Activated T-cell treated with anti-CD3 and anti-CD28 coated beads, Interleukin-2, amount 50 U/mL, for 72 hours (primary cell): ENCODE results near the gene KLHL10. TPM values are rescaled to one million over a fixed set of nuclear protein-coding genes. Genes with fewer than 3 reads are reported as not detected.
"Not testable (repeated sequence)": the region's sequence is repeated elsewhere in the genome, so short reads cannot be mapped to it uniquely, and the experiment has no call there.

Experiments
- ATAC-seq, 2 donors: fragments of 150-1000 bp; cut with Tn5 transposase; replicated peaks in 1 of 2; 2 replicates each; pipeline ENCODE4 v1.10.0; 2021; ENCODE audit warnings: moderate library complexity in 2 of 2, mild to moderate bottlenecking in 1 of 2
- DNase-seq, 2 donors: peaks; one replicate each; pipeline ENCODE4 v3.0.0; 2021 to 2022; ENCODE audit warnings: mixed read lengths in 1 of 2
- H3K27ac Mint-ChIP-seq: one replicate; pipeline ENCODE4 v1.8.0; 2022; ENCODE audit warnings: mild to moderate bottlenecking, moderate library complexity, mixed read lengths
- H3K27me3 Mint-ChIP-seq: one replicate; pipeline ENCODE4 v1.8.0; 2022; ENCODE audit warnings: low read depth, mixed read lengths
- H3K36me3 Mint-ChIP-seq, 2 donors: one replicate each; pipeline ENCODE4 v1.8.0; 2022; ENCODE audit warnings: mixed read lengths in 2 of 2, mild to moderate bottlenecking in 1 of 2; ENCODE audit not compliant: insufficient read depth in 2 of 2
- H3K4me1 Mint-ChIP-seq: one replicate; pipeline ENCODE4 v1.8.0; 2022; ENCODE audit warnings: low read depth, mixed read lengths
- H3K4me3 Mint-ChIP-seq, 2 donors: one replicate each; pipeline ENCODE4 v1.8.0; 2022; ENCODE audit warnings: mild to moderate bottlenecking in 2 of 2, mixed read lengths in 2 of 2, moderate library complexity in 2 of 2
- H3K9me3 Mint-ChIP-seq, 2 donors: one replicate each; pipeline ENCODE4 v1.8.0; 2022; ENCODE audit warnings: mixed read lengths in 2 of 2
- total RNA-seq, 2 donors: library from RNA; stranded (reverse); gene quantifications; one replicate each; pipeline ENCODE4 v1.2.3, GENCODE V29; 2022

KLHL10 gene
- total RNA-seq, 2 donors from 2014 or later, result 0.36 TPM; not detected in 1

DNA sequence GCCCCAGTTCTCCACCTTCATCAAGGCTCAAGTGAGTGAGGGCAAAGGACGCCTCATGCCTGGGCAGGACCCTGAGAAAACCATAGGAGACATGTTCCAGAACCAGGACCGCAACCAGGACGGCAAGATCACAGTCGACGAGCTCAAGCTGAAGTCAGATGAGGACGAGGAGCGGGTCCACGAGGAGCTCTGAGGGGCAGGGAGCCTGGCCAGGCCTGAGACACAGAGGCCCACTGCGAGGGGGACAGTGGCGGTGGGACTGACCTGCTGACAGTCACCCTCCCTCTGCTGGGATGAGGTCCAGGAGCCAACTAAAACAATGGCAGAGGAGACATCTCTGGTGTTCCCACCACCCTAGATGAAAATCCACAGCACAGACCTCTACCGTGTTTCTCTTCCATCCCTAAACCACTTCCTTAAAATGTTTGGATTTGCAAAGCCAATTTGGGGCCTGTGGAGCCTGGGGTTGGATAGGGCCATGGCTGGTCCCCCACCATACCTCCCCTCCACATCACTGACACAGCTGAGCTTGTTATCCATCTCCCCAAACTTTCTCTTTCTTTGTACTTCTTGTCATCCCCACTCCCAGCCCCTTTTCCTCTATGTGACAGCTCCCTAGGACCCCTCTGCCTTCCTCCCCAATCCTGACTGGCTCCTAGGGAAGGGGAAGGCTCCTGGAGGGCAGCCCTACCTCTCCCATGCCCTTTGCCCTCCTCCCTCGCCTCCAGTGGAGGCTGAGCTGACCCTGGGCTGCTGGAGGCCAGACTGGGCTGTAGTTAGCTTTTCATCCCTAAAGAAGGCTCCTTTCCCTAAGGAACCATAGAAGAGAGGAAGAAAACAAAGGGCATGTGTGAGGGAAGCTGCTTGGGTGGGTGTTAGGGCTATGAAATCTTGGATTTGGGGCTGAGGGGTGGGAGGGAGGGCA, 15.1 kb upstream of the KLHL10 start:
- DNase-seq (no peak), ATAC-seq (no peak)
- Mint-ChIP-seq H3K9me3 (no peaks in the 10 kb centered on the region), H3K36me3 (no peaks in the 10 kb centered on the region), H3K27ac (no peak overlapping the region), H3K4me1 (no peaks in the 10 kb centered on the region), H3K27me3 (no peaks in the 10 kb centered on the region), H3K4me3 (no peak overlapping the region)

DNA sequence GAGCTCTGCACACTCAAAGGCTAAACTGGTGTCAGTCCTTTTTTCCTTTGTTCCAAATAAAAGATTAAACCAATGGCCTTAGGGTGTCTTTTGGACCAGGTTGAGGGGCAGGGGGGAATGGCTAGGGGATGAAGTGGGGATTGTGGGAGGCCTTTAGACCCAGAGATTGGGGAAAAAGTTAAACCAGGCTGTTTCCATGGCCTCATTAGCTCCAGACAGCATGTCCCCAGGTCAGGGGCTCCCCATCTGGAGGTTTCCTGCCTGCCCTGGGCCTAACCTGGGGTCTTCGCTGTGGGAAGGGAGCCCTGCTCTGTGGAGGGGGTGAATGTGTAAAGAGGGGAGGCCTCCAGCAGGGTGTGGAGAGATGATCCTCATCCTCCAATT, 14.5 kb upstream of the KLHL10 start:
- DNase-seq (no peak), ATAC-seq (no peak)
- no peaks in the 10 kb centered on the region for H3K9me3 Mint-ChIP-seq
- H3K4me3 Mint-ChIP-seq, result no peak overlapping the region
- H3K27ac Mint-ChIP-seq, result no peak overlapping the region
- H3K36me3 Mint-ChIP-seq, result no peaks in the 10 kb centered on the region
- H3K4me1 Mint-ChIP-seq, result no peaks in the 10 kb centered on the region
- no peaks in the 10 kb centered on the region for H3K27me3 Mint-ChIP-seq

DNA sequence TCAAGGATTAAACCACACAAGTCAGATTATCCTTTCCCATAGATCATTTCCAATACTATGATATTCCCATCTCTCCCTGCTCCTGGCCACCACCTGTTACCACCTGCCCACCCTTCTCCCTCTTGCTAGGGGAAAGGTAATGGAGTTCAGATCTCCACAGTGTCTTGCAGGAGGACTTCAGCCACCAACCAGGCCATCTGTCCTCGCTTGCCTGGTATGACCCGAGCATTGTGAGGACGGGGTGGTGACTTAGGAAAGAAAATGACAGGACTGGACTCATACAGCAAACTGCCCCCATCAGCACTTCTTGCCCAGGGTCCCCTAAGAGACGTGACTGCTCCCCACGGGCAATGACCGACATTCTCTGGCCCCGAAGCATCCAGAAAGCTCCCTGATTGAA, 14.0 kb upstream of the KLHL10 start:
- no peak overlapping the region for H3K27ac Mint-ChIP-seq
- no peaks in the 10 kb centered on the region for H3K9me3 Mint-ChIP-seq
- no peak for ATAC-seq
- no peak for DNase-seq
- H3K36me3 Mint-ChIP-seq, result peaks cover 0 to under 1% of the 10 kb centered on the region in 2 donors
- no peak overlapping the region for H3K4me3 Mint-ChIP-seq
- no peaks in the 10 kb centered on the region for H3K4me1 Mint-ChIP-seq
- H3K27me3 Mint-ChIP-seq, result no peaks in the 10 kb centered on the region

DNA sequence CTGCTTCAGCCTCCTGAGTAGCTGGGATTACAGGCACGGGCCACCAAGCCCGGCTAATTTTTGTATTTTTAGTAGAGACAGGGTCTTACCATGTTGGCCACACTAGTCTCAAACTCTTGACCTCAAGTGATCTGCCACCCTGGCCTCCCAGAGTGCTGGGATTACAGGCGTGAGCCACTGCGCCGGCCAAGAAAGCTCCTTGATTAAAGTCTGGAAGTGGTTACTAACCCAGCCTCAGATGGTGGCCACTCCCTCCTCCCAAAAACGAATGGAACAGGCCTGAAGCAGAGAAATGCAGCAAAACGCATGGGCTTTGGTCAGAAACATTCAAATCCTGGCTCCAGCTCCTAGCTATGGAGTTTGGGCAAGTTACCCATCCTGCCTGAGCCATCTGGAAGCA, 13.5 kb upstream of the KLHL10 start:
- DNase-seq (no peak), ATAC-seq (no peak)
- no peaks in the 10 kb centered on the region for H3K9me3 Mint-ChIP-seq
- H3K27me3 Mint-ChIP-seq, result no peaks in the 10 kb centered on the region
- H3K36me3 Mint-ChIP-seq, result peaks cover 0 to 2% of the 10 kb centered on the region in 2 donors
- no peak overlapping the region for H3K4me3 Mint-ChIP-seq
- no peak overlapping the region for H3K27ac Mint-ChIP-seq
- H3K4me1 Mint-ChIP-seq, result no peaks in the 10 kb centered on the region

DNA sequence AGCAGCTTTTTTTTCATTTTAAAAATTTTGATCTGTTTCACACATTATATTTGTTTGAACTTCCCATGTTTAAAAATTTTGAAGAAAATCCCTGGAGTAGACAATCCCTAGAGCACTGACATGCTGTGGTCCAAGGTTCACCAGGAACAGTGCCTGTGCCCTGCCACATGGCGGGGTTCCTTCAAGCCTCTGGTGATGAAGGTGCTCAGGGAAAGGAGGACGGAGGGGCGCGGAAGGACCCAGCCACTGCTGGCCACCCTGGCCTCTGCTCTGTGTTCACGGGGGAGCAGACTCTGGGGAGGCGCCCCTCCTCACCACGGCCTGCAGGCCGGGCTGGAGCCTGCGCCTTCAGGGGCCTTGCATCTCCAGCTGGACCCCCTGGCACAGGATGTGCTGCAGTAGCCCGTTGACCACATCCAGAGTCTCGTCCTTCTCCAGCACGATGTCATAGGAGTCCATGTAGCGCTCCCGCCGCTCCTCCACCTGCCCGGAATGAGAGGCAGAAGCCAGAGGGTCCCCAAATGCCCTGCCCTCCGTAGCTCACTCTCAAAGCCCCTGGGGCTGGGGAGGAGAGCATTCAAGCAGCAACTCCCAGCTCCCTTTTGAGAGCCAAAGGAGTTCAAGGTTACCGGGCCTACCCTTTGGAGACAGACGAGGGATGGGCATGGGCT, 12.3 kb upstream of the KLHL10 start:
- Mint-ChIP-seq H3K4me3 (no peak overlapping the region), H3K27me3 (no peaks in the 10 kb centered on the region), H3K27ac (no peak overlapping the region), H3K9me3 (no peaks in the 10 kb centered on the region), H3K4me1 (no peaks in the 10 kb centered on the region), H3K36me3 (peaks cover 1 to 4% of the 10 kb centered on the region in 2 donors)
- ATAC-seq (no peak), DNase-seq (no peak)

DNA sequence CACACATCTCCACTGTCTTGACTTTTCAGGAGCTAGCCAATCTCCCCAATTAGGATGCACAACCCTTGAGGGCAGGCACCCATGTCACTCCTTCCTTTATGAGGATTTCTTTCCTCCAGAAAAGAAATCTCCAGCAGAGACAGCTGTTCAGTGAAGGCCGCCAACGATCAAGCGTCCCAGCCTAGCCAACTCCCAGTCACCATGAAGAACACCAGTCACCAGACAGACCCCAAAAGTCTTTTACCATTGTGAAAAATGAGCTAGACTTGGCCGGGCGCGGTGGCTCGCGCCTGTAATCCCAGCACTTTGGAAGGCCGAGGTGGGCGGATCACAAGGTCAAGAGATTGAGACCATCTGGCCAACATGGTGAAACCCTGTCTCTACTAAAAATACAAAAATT, 7.7 kb upstream of the KLHL10 start:
- H3K27ac Mint-ChIP-seq, ATAC-seq, H3K36me3 Mint-ChIP-seq, H3K27me3 Mint-ChIP-seq, H3K9me3 Mint-ChIP-seq, H3K4me1 Mint-ChIP-seq, DNase-seq, H3K4me3 Mint-ChIP-seq: not testable (repeated sequence)

DNA sequence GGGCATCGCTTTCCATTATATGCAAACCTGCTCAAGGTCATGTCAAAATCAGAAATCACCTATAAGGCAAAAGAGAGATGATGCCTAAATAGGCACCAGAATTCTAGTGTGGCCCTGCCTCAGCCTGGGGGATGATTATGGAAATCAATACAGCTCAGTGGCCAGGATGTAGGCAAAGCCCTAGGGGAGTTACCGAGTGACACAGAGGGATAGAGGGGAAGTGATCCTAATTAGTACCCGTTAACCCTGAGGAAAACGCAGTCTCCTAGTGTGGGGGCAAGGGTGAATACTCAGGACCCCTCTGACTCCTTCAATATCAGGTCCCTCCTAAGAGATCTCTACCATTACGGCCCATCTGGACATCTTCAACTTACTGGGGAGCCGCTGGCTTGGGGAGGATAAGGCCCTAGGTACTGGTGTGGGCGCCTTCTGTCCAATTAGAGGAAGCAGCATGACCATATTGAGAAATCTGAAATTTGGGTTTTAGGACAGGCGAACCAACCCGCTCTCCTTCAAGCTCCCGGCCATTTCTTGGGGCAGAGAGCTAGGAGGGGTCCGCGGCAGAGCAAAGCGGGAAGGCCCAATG, 2.3 kb upstream of the KLHL10 start:
- peak overlapping the region; percentile 81 to 86 for H3K4me3 Mint-ChIP-seq
- no peak for DNase-seq
- H3K36me3 Mint-ChIP-seq, result peaks cover 0 to 1% of the 10 kb centered on the region in 2 donors
- H3K27me3 Mint-ChIP-seq, result peaks cover 10% of the 10 kb centered on the region
- peaks cover 18% of the 10 kb centered on the region for H3K4me1 Mint-ChIP-seq
- no peak overlapping the region for H3K27ac Mint-ChIP-seq
- no peak for ATAC-seq
- H3K9me3 Mint-ChIP-seq, result no peaks in the 10 kb centered on the region

DNA sequence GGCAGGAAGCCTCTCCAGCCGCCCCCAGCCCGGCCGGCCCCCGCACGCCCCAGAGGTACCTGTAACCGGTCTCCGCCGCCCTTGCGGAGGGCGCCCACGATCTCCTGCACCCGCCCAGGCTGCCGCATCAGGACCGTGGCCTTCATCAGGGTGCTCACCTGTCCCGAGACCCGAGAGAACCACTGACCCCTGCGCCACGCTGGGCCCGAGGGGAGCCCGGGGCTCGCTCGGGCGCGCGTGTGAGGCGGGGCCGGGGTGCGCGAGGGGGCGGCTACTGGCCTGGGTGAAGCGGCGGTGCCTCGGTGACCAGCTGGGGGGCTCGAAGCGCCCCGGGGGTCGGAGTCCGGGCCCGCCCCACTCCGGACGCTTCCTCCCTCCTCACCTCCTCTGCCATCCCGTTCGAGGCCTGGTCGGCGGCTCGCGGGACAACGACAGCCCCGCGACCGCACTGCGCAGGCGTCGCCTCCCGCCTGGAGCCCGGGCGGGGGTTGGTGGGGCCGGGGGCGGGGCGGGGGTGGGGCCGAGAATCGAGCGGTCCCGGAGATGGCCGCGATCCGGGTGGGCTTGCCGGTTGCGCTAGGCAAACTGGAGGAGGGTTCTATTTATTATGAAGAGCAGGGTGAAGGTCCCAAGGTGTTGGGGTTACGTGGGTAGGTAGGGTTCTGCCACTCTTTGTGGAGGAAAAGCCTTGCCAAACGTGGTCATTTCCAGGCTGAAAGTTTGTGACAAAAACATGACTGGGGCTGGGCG, 1.6 kb upstream of the KLHL10 start, which contains the start of gene NT5C3B:
TSS of gene NT5C3B (minus strand) at position 433 of the 750 bp plus-strand sequence. CDS start at position 394, 39 bp downstream.
- Mint-ChIP-seq H3K4me1 (peaks cover 18% of the 10 kb centered on the region), H3K27ac (no peak within 1 kb of the TSS), H3K9me3 (no peaks in the 10 kb centered on the region), H3K27me3 (peaks cover 10% of the 10 kb centered on the region), H3K36me3 (peaks cover 0 to 1% of the 10 kb centered on the region in 2 donors), H3K4me3 (peak within 1 kb of the TSS; percentile 81 to 86)
- ATAC-seq (peak; percentile 88 to 93), DNase-seq (peak; percentile 68 to 69)

DNA sequence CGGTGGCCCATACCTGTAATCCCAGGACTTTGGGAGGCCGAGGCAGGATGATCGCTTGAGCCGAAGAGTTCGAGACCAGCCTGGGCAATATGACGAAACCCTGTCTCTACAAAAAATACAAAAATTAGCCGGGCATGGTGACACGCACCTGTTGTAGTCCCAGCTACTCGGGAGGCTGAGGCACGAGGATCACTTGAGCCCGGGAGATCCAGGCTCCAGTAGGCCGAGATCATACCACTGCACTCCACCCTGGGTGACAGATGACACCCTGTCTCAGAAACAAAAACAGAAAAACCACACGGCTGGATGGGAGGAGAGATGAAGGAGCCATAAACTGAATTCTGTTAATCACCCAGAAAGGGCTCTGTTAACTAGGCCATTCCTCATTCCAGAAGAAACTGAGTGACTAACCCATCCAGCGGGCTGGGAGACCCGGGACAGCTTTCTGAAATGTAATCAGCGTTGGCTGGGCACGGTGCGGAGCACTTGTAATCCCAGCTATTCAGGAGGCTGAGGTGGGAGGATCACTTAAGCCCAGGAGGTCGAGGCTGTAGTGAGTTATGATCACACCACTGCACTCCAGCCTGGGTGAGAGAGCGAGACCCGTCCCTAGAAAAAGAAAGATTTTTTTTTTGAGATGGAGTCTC, 952 bp upstream of the KLHL10 start:
- no peaks in the 10 kb centered on the region for H3K9me3 Mint-ChIP-seq
- ATAC-seq (no peak), DNase-seq (no peak)
- H3K4me1 Mint-ChIP-seq, result peaks cover 18% of the 10 kb centered on the region
- peaks cover 0 to 1% of the 10 kb centered on the region in 2 donors for H3K36me3 Mint-ChIP-seq
- H3K27me3 Mint-ChIP-seq, result peaks cover 10% of the 10 kb centered on the region
- no peak overlapping the region for H3K27ac Mint-ChIP-seq
- peak overlapping the region; percentile 81 to 86 for H3K4me3 Mint-ChIP-seq

DNA sequence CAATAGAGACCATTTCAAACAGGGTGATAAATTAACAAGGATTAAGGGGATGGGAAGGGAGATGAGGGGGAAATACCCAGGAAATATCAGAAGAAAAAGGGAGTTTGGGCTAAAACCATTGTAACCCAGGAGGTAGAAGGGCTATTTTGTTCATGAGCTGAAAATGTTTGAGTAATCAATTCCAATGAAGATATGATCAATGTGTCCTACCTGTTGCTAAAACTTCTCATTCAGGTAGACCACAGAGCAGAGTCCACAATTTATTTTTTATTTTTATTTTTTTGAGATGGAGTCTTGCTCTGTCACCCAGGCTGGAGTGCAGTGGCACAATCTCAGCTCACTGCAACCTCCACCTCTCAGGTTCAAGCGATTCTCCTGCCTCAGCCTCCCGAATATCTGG, 1.8 kb downstream of the KLHL10 start:
- H3K4me3 Mint-ChIP-seq, H3K9me3 Mint-ChIP-seq, DNase-seq, H3K36me3 Mint-ChIP-seq, H3K27ac Mint-ChIP-seq, ATAC-seq: not testable (repeated sequence)
- Mint-ChIP-seq H3K27me3 (peaks cover 10% of the 10 kb centered on the region), H3K4me1 (peaks cover 17% of the 10 kb centered on the region)

DNA sequence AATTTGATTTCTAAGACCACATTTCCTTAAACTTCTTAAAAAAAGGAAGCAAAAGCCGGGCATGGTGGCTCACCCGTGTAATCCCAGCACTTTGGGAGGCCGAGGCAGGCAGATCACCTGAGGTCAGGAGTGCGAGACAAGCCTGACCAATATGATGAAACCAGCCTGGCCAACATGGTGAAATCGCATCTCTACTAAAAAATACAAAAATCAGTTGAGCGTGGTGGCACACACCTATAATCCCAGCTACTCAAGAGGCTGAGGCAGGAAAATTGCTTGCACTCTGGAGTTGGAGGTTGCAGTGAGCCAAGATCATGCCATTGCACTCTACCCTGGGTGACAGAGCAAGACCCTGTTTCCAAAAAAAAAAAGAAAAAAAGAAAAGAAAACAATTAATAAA, 3.2 kb downstream of the KLHL10 start:
- H3K9me3 Mint-ChIP-seq, H3K36me3 Mint-ChIP-seq, H3K4me3 Mint-ChIP-seq, H3K4me1 Mint-ChIP-seq, DNase-seq, H3K27ac Mint-ChIP-seq, ATAC-seq: not testable (repeated sequence)
- H3K27me3 Mint-ChIP-seq, result peaks cover 10% of the 10 kb centered on the region

DNA sequence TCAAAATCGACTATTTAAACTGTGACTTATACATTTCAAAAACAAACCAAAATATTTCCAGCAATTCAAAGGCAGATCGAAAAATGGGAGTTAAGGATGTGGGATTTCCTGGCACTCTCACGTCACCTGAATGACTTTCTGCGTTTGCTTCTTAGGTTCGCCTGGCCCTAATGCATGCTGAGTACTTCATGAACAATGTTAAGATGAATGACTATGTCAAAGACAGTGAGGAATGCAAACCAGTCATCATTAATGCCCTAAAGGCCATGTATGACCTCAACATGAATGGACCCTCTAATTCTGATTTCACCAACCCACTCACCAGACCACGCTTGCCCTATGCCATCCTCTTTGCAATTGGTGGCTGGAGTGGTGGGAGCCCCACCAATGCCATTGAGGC, 7.3 kb downstream of the KLHL10 start:
- no peak overlapping the region for H3K4me3 Mint-ChIP-seq
- no peak for ATAC-seq
- no peaks in the 10 kb centered on the region for H3K27me3 Mint-ChIP-seq
- H3K27ac Mint-ChIP-seq, result no peak overlapping the region
- H3K9me3 Mint-ChIP-seq, result no peaks in the 10 kb centered on the region
- H3K4me1 Mint-ChIP-seq, result peaks cover 11% of the 10 kb centered on the region
- no peak for DNase-seq
- peaks cover 0 to 2% of the 10 kb centered on the region in 2 donors for H3K36me3 Mint-ChIP-seq
